HG02588 (cell line): ENCODE results near the gene ZNF518B.
"Not testable (repeated sequence)": the region's sequence is repeated elsewhere in the genome, so short reads cannot be mapped to it uniquely, and the experiment has no call there.

Experiments
- ATAC-seq: cut with Tn5 transposase; IDR thresholded peaks from one replicate; pipeline ENCODE4 v1.9.1; 2021; ENCODE audit warnings: mild to moderate bottlenecking, moderate library complexity; ENCODE audit not compliant: unreplicated experiment

ZNF518B gene

DNA sequence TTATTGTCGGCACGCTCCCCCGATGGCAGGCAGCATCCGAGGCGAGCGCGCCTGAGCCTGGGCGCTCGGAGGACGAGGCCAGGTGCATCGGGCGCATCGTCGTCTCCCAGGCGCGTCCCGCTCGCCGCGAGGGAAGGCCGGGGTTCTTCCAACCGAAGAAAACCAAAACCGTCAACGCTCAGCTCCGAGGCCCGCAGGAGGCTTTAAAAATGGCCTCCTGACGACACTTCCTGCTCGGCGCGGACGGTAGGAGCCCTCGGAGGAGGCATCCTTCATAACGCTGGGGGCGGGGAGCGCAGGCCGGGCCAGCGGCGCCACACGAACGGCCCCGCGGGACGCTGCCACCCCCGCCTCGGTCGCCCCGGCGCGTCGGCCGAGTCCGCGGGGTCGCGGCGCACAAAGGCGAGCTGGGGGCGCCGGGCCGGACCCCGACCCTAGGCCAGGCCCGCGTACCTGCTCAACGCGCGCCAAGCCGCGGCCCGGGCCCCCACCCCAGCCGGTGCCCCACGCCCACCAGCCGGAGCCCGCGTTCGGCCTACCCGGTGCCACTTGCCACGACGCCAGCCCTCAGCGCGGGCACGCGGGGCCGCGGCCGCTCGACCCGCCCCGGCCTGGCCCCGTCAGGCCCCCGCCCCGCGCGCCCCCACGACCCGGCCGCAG, 501 bp downstream of the ZNF518B start:
- peak; percentile 60 for ATAC-seq

DNA sequence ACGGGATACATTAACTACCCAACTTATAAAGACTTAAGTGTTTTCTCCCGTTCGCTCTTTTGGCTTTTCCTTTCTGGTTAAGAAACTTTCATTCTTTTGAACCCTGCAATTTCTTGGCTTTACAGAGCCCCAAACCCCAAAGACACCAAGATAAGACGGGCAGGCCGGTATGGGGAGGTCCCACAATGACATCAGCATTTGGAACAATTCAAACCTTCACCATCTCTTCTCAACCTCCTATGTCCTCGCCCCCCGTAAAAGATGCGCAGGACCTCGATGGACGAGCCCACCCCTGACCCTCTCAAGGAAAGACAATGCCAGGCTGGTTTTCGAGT, 999 bp downstream of the ZNF518B start:
- ATAC-seq: no peak

DNA sequence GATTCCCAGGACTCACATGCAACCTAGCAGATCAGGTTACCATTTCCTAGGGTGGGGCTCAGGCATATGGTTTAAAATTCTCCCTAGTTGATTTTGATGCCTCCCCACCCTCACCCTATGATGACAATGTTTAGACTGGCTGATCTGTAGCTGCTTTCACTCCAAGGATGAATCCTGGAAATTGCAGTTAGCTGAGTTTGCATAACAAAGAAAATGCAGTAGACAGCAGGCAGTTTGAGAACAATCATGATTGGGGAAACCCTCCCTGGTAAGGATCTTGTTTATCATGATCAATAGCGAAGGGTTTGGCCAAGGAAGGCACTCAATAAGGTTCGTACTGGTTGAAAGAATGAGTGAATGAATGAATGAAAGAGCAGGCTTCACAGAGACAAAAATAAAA, 2.1 kb downstream of the ZNF518B start:
- ATAC-seq: no peak

DNA sequence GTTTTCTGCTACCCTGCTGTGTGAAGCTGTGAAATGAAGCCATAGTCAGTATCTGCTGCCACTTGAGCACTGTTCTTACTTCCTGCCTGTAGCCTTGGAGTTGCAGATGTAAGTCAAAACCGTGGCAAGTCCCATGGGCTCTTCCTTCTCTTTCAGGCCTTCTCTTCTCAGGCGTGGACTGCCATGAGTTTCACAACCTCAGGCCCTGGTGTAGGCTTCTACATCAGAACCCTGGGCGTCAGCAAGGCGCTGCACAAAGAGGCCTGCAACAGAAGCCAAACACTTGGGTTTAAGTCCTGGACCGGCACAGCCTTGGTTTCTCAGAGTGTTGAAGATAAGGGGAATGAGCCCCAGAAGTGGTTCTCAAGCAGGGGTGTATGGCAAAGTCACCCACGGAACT, 2.5 kb downstream of the ZNF518B start:
- no peak for ATAC-seq

DNA sequence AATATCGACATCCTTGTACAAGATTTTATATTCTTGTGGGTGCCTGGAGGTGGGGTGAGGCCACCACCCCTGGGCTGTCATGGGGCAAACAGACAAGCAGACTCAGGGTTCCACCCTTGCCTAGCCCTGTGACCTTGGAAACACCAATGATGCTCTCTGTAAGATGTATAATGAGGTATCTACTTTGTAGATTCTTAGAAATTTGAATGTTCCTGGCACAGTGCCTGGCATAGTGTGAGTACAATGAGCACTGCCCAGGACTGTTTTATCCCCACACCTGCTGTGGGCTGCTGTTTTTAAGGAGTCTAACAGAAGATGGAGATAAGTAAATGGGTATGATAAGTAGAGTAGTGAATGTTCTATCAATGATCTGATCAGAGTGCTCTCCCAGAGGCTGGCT, 3.1 kb downstream of the ZNF518B start:
- no peak for ATAC-seq

DNA sequence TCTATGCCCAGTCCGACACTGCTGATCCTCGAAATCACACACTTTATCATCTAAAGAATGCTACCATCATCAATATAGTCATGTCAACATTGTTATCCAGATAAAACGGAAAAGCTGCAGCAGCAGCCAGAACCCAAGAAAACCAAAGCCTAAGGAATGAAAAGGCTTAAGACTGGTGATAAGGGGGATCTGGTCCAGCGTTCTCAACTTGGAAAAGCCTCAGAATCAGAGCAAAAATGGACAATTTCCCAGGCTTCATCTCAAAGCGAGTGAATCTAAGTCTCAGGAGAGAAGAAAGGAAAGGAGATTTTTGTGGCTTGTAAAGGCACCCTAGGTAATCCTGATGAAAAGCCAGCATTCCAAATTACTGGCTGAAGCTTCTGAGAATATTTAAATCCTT, 8.2 kb downstream of the ZNF518B start:
- no peak for ATAC-seq

DNA sequence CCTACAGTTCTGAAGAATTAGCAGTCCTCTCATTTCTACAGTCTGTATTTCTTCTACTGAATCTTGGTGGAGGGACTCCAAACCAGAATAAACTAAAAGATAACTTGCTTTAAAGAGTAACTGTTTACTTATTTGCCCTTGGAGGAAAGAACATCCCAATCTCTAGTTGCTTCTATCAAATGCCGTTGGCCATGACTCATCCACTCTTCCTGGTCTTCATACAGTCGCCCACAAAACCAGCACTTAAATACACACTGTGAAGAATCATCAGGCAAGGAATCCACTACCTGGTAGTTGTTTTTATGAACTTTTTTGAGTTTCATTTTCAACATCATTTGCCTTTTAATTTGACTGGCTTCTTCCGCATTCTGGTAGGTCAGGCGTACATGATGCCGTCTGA, 14.2 kb downstream of the ZNF518B start:
- ATAC-seq: no peak

DNA sequence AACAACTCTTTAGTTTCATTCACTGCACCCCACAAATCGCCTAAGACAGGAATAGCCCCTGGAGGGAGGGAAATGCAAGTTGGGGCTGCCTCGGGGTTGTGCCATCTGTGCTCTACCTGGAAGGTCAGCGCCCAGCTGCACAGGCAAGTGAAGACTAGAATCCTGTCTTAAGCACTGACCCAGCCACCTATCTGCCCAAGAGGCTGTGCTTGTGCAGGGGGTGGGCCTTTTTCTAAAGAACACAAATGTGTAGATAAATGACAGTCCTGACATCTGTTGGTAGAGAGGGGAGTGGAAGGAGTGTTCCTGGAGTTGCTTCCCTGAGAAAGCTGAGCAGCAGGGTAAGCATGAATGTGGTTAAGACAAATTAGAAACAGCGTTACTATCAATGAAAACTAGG, 15.7 kb downstream of the ZNF518B start:
- no peak for ATAC-seq

DNA sequence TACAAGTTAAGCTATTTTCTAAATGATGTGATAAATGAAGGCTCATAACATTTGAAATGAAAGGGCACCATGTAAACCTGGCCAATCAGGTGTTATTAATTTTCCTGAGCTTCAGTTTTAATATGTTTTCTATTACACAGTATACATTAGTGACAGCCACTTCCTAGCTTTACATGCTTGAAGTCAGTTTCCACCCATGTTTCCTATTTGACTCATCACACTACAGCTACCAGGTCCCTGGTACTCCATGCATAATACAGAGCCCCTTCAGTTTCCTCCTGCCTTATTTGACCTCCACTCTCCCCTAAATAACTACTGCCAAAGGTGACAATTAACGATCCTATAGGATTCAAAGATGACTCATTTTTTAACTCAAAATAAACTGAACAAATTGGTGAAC, 18.3 kb downstream of the ZNF518B start:
- ATAC-seq: no peak

DNA sequence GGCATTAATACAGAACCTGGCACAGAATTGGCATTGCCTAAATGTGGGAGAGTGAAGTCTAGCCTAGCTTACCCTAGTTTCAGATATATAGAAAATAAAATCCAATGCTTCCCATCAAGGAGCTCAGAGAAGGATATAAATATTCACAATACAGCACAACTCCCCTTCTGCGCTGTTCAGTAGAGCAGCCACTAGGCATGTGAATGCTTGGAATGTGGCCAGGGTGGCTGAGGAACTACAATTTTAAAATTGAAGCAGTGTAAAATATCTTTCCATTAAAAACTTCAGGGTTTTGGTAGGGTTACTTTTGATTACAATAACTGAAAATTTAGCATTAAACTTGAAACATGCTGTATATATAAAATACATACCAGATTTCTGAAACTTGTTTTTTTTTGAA, 19.5 kb downstream of the ZNF518B start:
- no peak for ATAC-seq

DNA sequence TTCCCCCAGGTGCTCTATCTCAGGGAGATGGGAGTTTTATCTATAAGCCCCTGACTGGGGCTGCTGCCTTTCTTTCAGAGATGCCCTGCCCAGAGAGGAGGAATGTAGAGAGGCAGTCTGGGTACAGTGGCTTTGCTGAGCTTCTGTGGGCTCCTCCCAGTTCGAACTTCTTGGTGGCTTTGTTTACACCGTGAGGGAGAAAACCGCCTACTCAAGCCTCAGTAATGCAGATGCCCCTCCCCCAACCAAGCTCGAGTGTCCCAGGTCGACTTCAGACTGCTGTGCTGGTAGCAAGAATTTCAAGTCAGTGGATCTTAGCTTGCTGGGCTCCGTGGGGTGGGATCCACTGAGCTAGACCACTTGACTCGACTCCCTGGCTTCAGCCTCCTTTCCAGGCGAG, 29.5 kb downstream of the ZNF518B start:
- ATAC-seq: not testable (repeated sequence)

DNA sequence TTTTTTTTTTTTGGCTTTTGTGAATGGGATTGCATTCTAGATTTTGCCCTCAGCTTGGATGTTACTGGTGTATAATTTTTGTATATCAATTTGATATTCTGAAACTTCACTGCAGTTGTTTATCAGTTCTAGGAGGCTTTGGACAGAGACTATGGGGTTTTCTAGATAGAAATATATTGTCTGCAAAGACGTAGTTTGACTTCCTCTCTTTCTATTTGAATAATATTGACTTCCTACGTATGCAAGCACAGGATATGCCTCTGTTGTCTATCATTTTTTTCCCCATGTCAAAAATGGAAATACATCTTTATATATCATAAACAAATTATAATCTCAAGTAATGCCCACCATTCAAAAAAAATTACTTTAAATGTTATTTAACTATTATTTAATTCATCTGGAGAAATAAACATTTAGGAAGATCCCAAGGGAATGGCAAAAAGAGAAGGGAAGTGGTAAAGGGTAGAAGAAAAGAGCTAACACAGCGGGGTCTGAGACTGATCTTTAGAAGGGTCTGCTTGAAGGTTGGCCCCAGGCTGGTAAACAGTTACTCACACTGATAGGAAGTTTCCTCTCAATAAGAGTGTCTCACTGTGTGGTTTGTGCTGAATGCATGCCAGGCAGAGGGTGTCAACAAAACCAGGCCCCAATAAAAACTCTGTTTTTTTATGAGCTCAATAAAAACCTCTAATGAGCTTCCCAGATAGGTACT, 35.7 kb downstream of the ZNF518B start:
- ATAC-seq: no peak

DNA sequence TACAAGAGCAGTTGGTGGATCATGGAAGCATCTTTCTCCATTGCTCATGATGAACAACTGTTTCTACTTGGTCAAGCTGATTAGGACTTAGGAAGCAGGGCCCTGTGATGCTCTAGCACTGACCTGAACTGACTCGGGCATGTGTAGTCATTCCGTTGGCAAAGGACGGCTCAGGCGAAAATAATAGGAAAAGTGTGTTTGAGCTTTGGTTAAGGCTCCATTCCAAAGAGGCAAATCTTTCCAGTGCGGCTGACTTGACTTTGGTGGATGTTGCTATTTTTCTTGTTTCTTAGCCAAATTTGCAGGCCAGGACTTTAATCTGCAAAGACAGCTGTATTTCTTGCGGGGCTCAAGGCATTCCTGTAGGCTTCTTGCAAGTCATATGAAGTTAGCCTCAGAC, 39.5 kb downstream of the ZNF518B start:
- ATAC-seq: no peak

DNA sequence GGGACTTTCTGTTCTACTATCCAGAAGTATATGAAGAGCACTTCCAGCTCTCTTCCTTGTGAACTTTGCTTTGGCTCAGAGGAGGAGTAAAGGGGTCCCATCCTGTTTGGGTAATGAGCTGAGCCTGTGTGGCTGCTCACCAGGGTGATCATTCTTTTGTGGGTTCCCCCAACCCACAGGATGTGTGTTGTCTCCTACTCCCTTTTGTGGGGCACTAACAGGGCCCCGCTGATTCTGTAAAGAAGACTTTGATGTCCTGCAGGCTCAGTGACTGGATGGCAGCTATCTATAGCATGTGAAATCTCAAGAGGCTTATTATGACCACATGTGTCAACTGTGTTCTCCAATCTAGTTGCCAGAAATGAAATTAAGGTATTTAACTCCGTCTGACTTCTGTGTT, 40.8 kb downstream of the ZNF518B start:
- no peak for ATAC-seq

DNA sequence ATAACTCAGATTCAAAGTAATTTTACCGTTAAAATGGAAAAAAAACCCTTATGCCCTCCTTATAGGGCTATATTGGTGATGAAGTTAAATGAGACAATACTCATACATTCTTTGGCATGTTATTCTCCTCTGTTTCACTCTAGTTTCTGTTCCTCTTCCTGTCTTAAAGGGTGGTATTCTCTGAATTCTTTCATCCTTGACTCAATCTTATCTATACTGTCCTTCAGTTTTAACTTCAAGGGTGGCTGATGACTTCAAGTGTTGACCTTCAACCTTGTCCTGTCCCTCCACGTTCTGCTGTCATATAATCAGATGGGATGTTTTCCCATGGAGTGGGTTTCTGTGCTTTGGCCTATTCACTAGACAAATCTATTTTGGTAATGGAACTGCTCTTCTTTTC, 44.0 kb downstream of the ZNF518B start:
- ATAC-seq: peak; percentile 76

DNA sequence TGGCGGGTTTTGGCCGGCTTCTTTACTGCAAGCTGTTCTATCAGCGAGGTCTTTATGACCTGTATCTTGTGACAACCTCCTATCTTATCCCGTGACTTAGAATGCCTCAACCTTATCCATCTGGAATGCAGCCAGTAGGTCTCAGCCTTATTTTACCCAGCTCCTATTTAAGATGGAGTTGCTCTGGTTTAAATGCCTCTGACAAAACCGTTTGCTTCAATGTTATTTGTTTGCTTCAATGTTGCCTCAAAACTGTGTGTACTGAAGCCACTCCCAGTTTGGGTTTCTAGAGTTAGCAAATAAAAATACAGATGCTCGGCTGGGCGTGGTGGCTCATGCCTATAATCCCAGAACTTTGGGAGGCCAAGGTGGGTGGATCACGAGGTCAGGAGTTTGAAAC, 51.6 kb downstream of the ZNF518B start:
- ATAC-seq: no peak

DNA sequence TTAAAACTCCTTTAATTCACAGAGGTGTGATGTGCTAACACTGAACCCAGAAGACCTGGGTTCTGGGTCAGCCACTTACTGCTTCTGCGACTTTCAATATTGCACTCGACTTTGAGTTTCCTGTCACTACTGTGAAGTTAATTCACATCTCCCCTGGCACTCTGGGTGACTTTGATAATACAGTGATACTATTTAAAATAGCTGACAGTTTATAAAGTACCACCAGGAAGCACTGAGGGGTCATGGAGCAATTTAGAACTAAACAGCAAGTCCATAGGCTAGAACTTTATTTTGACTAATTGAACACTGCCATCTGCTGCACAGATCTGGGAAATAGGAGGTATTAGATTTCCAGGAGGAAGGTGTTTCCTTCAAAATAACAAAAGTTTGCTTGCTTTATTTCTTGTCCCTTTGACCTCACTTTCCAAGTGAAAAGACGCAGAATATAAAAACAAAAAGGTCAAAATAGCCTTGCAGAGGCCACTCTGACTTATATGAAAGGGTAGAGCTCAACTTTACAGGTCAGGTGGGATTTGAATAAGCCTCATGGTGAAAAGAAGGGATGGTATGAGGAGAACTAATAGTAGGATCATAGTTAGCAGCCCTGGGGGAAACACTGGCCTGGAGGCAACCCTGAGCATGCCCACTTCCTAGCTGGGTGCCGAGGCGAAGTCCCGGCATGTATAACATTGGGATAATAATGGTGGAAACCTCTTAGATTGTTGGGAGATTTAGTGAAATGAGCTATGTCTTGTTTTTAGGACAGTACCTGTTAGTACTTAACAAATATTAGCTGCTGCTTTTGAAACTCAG, 53.4 kb downstream of the ZNF518B start:
- ATAC-seq: no peak

DNA sequence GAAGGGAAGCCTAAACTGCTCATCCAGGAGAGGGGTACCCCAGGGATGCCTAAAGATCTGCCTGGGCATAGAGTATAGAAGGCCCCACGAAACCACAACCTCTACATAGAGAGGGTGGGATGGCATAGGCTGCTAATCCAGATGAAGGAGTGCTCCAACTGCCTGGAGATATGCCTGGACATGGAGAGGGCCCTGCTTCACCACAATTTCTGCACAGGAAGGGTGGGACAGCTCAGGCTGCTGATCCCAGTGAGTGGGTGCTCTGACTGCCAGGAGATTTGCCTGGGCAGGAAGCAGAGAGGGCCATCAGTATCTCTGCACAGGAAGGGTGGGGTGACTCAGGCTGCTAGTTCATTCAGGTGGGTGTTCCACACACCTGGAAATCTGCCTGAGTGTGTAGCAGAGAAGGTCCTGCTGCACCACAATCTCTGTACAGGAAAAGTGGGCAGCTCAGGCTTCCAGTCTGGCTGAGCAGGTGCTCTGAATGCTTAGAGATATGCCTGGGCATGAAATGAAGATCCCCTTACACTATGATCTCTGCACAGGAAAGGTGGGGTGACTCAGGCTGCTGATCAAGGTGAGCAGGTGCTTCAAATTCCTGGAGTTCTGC, 61.1 kb downstream of the ZNF518B start:
- ATAC-seq: no peak
